Subcutaneous adipose tissue (tissue), 4 donors: ENCODE data around the gene EHBP1L1. TPM values are rescaled to one million over a fixed set of nuclear protein-coding genes. Genes with fewer than 3 reads are reported as not detected.

ENCODE experiments used
- total RNA-seq, 4 donors: library from RNA; depleted of rRNA; stranded (reverse); fragments of >200 nt; gene quantifications; one replicate each; pipeline ENCODE4 v1.1.0, GENCODE V29; 2016
- TF ChIP-seq, protein P1 (sequence below): fragments of 450-650 bp; IDR thresholded peaks from one replicate; pipeline ENCODE4 v1.5.1; 2016; ENCODE audit warnings: low read depth, mild to moderate bottlenecking, control low read depth, antibody characterized with exemption, moderate library complexity

EHBP1L1 gene
- total RNA-seq: 10 to 100 TPM; 27.1 to 79.5 (median 45.7) TPM

- TF ChIP-seq, protein P1, sequence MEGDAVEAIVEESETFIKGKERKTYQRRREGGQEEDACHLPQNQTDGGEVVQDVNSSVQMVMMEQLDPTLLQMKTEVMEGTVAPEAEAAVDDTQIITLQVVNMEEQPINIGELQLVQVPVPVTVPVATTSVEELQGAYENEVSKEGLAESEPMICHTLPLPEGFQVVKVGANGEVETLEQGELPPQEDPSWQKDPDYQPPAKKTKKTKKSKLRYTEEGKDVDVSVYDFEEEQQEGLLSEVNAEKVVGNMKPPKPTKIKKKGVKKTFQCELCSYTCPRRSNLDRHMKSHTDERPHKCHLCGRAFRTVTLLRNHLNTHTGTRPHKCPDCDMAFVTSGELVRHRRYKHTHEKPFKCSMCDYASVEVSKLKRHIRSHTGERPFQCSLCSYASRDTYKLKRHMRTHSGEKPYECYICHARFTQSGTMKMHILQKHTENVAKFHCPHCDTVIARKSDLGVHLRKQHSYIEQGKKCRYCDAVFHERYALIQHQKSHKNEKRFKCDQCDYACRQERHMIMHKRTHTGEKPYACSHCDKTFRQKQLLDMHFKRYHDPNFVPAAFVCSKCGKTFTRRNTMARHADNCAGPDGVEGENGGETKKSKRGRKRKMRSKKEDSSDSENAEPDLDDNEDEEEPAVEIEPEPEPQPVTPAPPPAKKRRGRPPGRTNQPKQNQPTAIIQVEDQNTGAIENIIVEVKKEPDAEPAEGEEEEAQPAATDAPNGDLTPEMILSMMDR: no peak
Observed at GRCh38 chr11:65575568-65576231, at the start of gene EHBP1L1. EHBP1L1 (plus strand) TSS chr11:65576053; CDS start chr11:65576303, 250 bp downstream.

GRCh38 chr11:65526744-65527143 is 49.1 kb upstream of the EHBP1L1 start:
- TF ChIP-seq, protein P1: no peak

- TF ChIP-seq, protein P1: no peak
Observed at GRCh38 chr11:65528819-65529350, 47.0 kb upstream of the EHBP1L1 start.

DNA sequence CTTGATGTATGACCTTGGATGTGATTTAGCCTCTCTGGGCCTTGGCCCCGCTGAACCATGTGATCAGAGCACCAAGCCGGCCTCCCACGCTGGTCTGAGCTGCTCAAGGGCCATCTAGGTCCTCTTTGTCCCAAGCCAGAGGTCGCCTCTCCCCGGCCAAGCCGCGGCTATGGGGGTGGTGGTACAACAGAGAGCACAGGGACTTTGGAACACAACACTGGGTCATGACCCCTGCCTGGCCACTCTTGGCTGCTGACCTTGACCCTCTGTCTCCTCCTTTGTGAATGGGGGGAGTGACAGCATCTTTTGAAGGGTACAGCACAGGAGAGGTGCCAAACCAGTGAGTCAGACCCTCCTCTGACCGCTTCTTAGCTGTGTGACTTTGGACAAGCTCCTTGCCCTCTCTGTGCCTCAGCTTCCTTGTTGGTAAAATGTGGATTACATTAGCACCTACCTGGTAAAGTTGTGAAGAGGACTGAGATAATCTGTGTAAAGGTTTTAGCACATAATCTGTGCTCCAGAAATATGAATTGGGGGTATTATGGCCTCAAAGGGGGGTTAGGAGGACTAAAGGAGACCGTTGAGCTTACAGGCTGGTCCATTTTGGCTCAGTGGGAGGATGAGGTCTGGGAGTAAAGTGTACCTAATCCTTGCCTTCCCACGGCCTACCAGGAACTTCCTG is 46.2 kb upstream of the EHBP1L1 start:
- TF ChIP-seq, protein P1: no peak

DNA sequence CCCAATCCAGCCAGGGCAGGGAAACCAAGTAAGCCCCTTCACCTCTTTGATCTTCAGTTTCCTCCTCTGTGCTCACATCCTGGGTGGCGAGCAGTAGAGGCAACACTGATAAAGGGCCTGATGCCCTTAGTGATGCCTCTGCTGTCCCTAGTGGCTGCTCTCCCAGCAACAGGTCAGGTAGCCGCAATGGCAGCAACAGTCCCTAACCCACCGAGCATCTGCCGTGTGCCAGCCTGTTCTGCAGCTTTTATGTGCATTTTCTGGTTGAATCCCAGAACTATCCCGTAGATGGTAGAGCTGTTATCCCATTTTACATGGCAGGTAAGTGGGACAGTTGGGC is 45.7 kb upstream of the EHBP1L1 start:
- TF ChIP-seq, protein P1: no peak

DNA sequence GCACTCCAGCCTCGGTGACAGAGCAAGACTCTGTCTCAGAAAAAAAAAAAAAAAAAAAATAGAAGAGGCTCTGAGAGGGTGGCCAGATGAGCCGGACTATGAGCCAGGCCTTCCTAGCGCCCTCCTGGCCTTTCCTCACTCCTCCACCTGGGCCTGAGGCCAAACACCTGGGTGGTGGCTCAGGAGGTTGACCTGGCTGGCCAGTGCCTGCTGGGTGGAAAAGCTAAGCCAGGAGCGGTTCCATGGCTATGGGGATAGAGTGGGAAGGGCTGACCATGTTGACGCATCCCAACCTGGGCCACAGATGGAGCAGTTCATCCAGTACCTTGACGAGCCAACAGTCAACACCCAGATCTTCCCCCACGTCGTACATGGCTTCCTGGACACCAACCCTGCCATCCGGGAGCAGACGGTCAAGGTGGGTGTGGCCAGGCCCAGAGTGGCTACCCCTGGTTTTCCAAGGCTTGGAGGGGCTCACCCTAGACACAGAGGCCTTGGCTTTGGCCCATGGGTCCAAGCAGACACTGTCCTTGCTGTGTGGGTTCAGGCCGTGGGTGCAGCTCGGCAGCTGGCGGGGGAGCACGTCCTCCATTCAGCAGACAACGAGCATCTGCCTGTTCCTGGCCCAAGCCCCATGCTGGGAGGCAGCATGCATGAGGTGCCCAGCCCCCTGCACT is 43.3 kb upstream of the EHBP1L1 start:
- TF ChIP-seq, protein P1: no peak

DNA sequence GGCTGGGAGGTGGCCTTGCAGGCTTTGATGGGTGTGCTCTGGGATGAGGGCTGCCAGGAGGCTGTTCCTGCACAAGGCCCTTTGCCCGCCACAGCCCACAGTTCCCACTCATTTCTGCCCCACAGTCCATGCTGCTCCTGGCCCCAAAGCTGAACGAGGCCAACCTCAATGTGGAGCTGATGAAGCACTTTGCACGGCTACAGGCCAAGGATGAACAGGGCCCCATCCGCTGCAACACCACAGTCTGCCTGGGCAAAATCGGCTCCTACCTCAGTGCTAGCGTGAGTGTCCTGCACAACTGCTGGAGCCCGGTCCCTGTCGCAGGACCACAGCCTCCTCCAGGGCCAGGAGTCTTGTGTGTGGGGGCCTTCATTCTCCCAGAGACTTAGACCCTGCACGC is 40.8 kb upstream of the EHBP1L1 start:
- TF ChIP-seq, protein P1: no peak
